ACC112 (cell line): Measurements from ENCODE around the gene RUBCN.

Source experiments
- H2AFZ ChIP-seq: fragments of 200-600 bp; sonication (generic); one replicate; pipeline ENCODE4 v1.6.0; 2017; ENCODE audit warnings: antibody characterized with exemption, low read length; ENCODE audit not compliant: unreplicated experiment
- H3K27ac ChIP-seq: fragments of 200-600 bp; sonication (generic); 2 replicates; pipeline ENCODE4 v1.5.1; 2014; ENCODE audit warnings: low read depth, mild to moderate bottlenecking, antibody characterized with exemption, low read length, moderate library complexity
- H3K27me3 ChIP-seq: fragments of 200-600 bp; sonication (generic); 2 replicates; pipeline ENCODE4 v1.6.1; 2014; ENCODE audit warnings: mild to moderate bottlenecking, antibody characterized with exemption, low read length, moderate library complexity, mixed read lengths; ENCODE audit not compliant: insufficient read depth
- H3K36me3 ChIP-seq: fragments of 200-600 bp; sonication (generic); 2 replicates; pipeline ENCODE4 v1.6.1; 2016; ENCODE audit warnings: mild to moderate bottlenecking, antibody characterized with exemption, low read length, moderate library complexity, mixed read lengths; ENCODE audit not compliant: insufficient read depth
- H3K4me1 ChIP-seq: fragments of 200-600 bp; sonication (generic); one replicate; pipeline ENCODE4 v1.6.1; 2016; ENCODE audit warnings: low read length, mixed read lengths; ENCODE audit not compliant: insufficient read depth, unreplicated experiment, control insufficient read depth
- H3K4me3 ChIP-seq: fragments of 200-600 bp; sonication (generic); 2 replicates; pipeline ENCODE4 v1.5.1; 2014; ENCODE audit warnings: mild to moderate bottlenecking, low read depth, low read length
- H3K79me2 ChIP-seq: fragments of 200-600 bp; sonication (generic); one replicate; pipeline ENCODE4 v1.6.0; 2016; ENCODE audit warnings: low read length; ENCODE audit not compliant: control insufficient read depth, unreplicated experiment, insufficient read depth

RUBCN gene

GRCh38 chr3:197687570-197687969, 49.1 kb downstream of the RUBCN start:
- Histone ChIP-seq H3K4me3 (no peak overlapping the region), H3K36me3 (peaks cover 11% of the 10 kb centered on the region; the same call in 1 of the 2 replicates)

GRCh38 chr3:197686899-197687298, 49.8 kb downstream of the RUBCN start:
- Histone ChIP-seq H3K79me2 (no peaks in the 10 kb centered on the region), H3K4me3 (no peak overlapping the region), H3K4me1 (no peaks in the 10 kb centered on the region), H3K36me3 (peaks cover 18% of the 10 kb centered on the region; the same call in 1 of the 2 replicates), H2AFZ (no peak overlapping the region), H3K27me3 (no peaks in the 10 kb centered on the region), H3K27ac (no peak overlapping the region)

More at GRCh38 chr3:197687570-197687969, 49.1 kb downstream of the RUBCN start:
- Histone ChIP-seq H3K79me2 (no peaks in the 10 kb centered on the region), H3K27me3 (no peaks in the 10 kb centered on the region), H3K4me1 (peaks cover 1% of the 10 kb centered on the region), H3K27ac (no peak overlapping the region), H2AFZ (no peak overlapping the region)

GRCh38 chr3:197685546-197685945, 51.2 kb downstream of the RUBCN start:
- Histone ChIP-seq H3K79me2 (no peaks in the 10 kb centered on the region), H3K36me3 (peaks cover 23% of the 10 kb centered on the region; the same call in 1 of the 2 replicates), H3K4me3 (no peak overlapping the region), H3K27ac (no peak overlapping the region), H3K4me1 (no peaks in the 10 kb centered on the region), H3K27me3 (no peaks in the 10 kb centered on the region), H2AFZ (no peak overlapping the region)

DNA sequence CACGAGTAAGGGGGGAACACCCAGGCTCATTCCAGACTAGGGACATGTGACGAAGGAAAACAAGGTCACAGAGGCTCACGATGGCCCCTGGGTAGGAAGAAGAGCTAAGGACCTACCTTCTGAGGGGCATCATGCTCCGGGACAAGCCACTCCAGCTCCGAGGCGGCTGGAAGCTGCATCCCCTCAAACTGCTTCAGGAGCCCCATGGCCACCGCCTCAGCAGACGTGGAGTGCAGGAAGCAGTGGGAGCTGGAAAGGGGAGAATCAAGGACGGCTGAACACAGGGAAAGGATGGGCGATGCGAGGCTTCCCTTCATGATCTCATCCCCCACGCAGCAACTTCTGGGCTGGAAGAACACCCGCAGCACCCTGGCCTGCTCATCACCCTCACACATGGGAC, 53.5 kb downstream of the RUBCN start:
- H3K27ac ChIP-seq: no peak overlapping the region
- H2AFZ ChIP-seq: no peak overlapping the region
- no peak overlapping the region for H3K4me3 ChIP-seq
- H3K36me3 ChIP-seq: peaks cover 25% of the 10 kb centered on the region; the same call in 1 of the 2 replicates
- no peaks in the 10 kb centered on the region for H3K27me3 ChIP-seq
- no peaks in the 10 kb centered on the region for H3K79me2 ChIP-seq
- H3K4me1 ChIP-seq: no peaks in the 10 kb centered on the region

GRCh38 chr3:197682713-197683112, 54.0 kb downstream of the RUBCN start:
- no peak overlapping the region for H2AFZ ChIP-seq
- no peaks in the 10 kb centered on the region for H3K27me3 ChIP-seq
- no peak overlapping the region for H3K27ac ChIP-seq
- no peaks in the 10 kb centered on the region for H3K4me1 ChIP-seq
- H3K4me3 ChIP-seq: no peak overlapping the region
- H3K79me2 ChIP-seq: no peaks in the 10 kb centered on the region
- peaks cover 25% of the 10 kb centered on the region; the same call in 1 of the 2 replicates for H3K36me3 ChIP-seq

- H2AFZ ChIP-seq: no peak overlapping the region
- H3K36me3 ChIP-seq: peaks cover 35% of the 10 kb centered on the region; the same call in 1 of the 2 replicates
- H3K79me2 ChIP-seq: no peaks in the 10 kb centered on the region
- H3K4me3 ChIP-seq: no peak overlapping the region
- no peaks in the 10 kb centered on the region for H3K4me1 ChIP-seq
- no peak overlapping the region for H3K27ac ChIP-seq
- no peaks in the 10 kb centered on the region for H3K27me3 ChIP-seq
Measured at GRCh38 chr3:197680955-197681521, 55.7 kb downstream of the RUBCN start.

- Histone ChIP-seq H3K27me3 (no peaks in the 10 kb centered on the region), H3K4me1 (no peaks in the 10 kb centered on the region), H2AFZ (no peak overlapping the region), H3K27ac (no peak overlapping the region), H3K36me3 (peaks cover 20% of the 10 kb centered on the region; the same call in 1 of the 2 replicates), H3K79me2 (no peaks in the 10 kb centered on the region), H3K4me3 (no peak overlapping the region)
Measured at GRCh38 chr3:197675951-197676350, 60.8 kb downstream of the RUBCN start.

DNA sequence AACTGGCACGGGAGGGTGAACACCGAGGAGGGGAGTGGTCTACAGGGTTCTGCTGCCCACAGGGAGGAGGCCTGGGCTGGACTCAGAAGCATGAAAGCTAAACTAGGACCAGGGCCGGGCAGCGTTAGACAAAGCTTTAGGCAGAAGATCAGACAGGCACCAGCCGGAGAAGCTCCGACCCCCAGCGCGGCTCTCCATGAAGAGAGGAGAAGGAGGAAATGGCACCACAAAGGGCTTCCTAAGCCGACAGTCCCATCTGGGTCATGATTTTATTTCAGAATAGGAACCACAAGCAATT, 61.2 kb downstream of the RUBCN start:
- Histone ChIP-seq H3K27ac (no peak overlapping the region), H3K36me3 (peaks cover 17% of the 10 kb centered on the region; the same call in 1 of the 2 replicates), H2AFZ (no peak overlapping the region), H3K79me2 (no peaks in the 10 kb centered on the region), H3K4me3 (no peak overlapping the region), H3K4me1 (no peaks in the 10 kb centered on the region), H3K27me3 (no peaks in the 10 kb centered on the region)

GRCh38 chr3:197674741-197675562, 61.8 kb downstream of the RUBCN start:
- Histone ChIP-seq H3K36me3 (peaks cover 15% of the 10 kb centered on the region; the same call in 1 of the 2 replicates), H3K4me1 (no peaks in the 10 kb centered on the region), H2AFZ (no peak overlapping the region), H3K4me3 (no peak overlapping the region), H3K27me3 (no peaks in the 10 kb centered on the region), H3K27ac (no peak overlapping the region), H3K79me2 (no peaks in the 10 kb centered on the region)

GRCh38 chr3:197673170-197673569, 63.5 kb downstream of the RUBCN start:
- no peak overlapping the region for H3K27ac ChIP-seq
- H3K36me3 ChIP-seq: peaks cover 15% of the 10 kb centered on the region; the same call in 1 of the 2 replicates
- H2AFZ ChIP-seq: no peak overlapping the region
- no peaks in the 10 kb centered on the region for H3K4me1 ChIP-seq
- H3K4me3 ChIP-seq: no peak overlapping the region
- H3K79me2 ChIP-seq: no peaks in the 10 kb centered on the region
- no peaks in the 10 kb centered on the region for H3K27me3 ChIP-seq

GRCh38 chr3:197670361-197670760, 66.3 kb downstream of the RUBCN start:
- no peak overlapping the region for H2AFZ ChIP-seq
- no peaks in the 10 kb centered on the region for H3K4me1 ChIP-seq
- no peaks in the 10 kb centered on the region for H3K79me2 ChIP-seq
- H3K36me3 ChIP-seq: no peaks in the 10 kb centered on the region
- no peak overlapping the region for H3K27ac ChIP-seq
- no peak overlapping the region for H3K4me3 ChIP-seq
- H3K27me3 ChIP-seq: no peaks in the 10 kb centered on the region
